K562 (cell line): ENCODE results near the gene SEMA6D. TPM values are rescaled to one million over a fixed set of nuclear protein-coding genes. Genes with fewer than 3 reads are reported as not detected.

Experiments
- ATAC-seq: fragments of 200-7000 bp; cut with Tn5 transposase; 3 replicates; pipeline ENCODE4 v1.9.1; 2020; ENCODE audit warnings: moderate library complexity
- BruUV-seq: library from RNA; stranded (reverse); fragments of 400-500 nt; replicated peaks from 2 replicates; lab custom pipeline; 2021; lab: Mats Ljungman, UMichigan
- CTCF ChIA-PET: fragments of 300-600 bp; formaldehyde crosslinking; extraction: SDS; loops from one replicate; lab custom pipeline; 2021; ENCODE audit warnings: low intra/inter-chr PET ratio; lab: Yijun Ruan, JAX
- POLR2A ChIA-PET: fragments of 300-600, 350-650 bp; sonication (Branson Sonifier 250); formaldehyde crosslinking; extraction: SDS; loops from one replicate; lab custom pipeline; 2021; ENCODE audit warnings: antibody characterized with exemption, inconsistent platforms; lab: Yijun Ruan, JAX
- DNase-seq, 4 experiments: peaks; one replicate each; pipeline versions ENCODE4 v3.0.0 to v3.0.0-alpha.2; 2011 to 2018; ENCODE audit warnings: low spot score in 3 of 4, mixed read lengths in 3 of 4; ENCODE audit errors: extremely low read depth in 1 of 4
- FAIRE-seq: peaks from 2 replicates; lab custom pipeline; 2011; peaks lifted over from hg19 to GRCh38; lab: Jason Lieb, UNC
- H2AFZ ChIP-seq: 2 replicates; pipeline ENCODE4 v1.6.0; 2011; ENCODE audit warnings: low read depth, low read length, control low read depth, inconsistent platforms
- H3K27ac ChIP-seq: fragments of 200-600 bp; 3 replicates; pipeline ENCODE4 v1.8.0; 2011; ENCODE audit warnings: low read depth, mild to moderate bottlenecking, control low read depth, inconsistent platforms, low read length, moderate library complexity, mixed read lengths; ENCODE audit errors: extremely low read depth
- H3K27me3 ChIP-seq, 2 experiments: fragments of 300-600 bp in 1 of 2; 2 replicates in 1 of 2; 3 replicates in 1 of 2; pipeline versions ENCODE4 v1.6.0 to v1.8.0; 2011; ENCODE audit warnings: inconsistent platforms in 2 of 2, low read length in 2 of 2, mild to moderate bottlenecking in 1 of 2, mixed read lengths in 1 of 2, moderate library complexity in 1 of 2; ENCODE audit not compliant: control insufficient read depth in 2 of 2, insufficient read depth in 2 of 2
- H3K36me3 ChIP-seq: fragments of 300-600 bp; 3 replicates; pipeline ENCODE4 v1.8.0; 2011; ENCODE audit warnings: mild to moderate bottlenecking, low read length, inconsistent platforms; ENCODE audit not compliant: control insufficient read depth, insufficient read depth
- H3K4me1 ChIP-seq, 2 experiments: fragments of 200-600 bp in 1 of 2; replicated peaks in 1 of 2; 2 replicates in 1 of 2; 3 replicates in 1 of 2; pipeline versions ENCODE4 v1.5.1 to v1.8.0; 2011; ENCODE audit warnings: inconsistent platforms in 2 of 2, low read length in 2 of 2, mild to moderate bottlenecking in 1 of 2, mixed read lengths in 1 of 2, moderate library complexity in 1 of 2; ENCODE audit not compliant: control insufficient read depth in 2 of 2, insufficient read depth in 2 of 2
- H3K4me2 ChIP-seq: 2 replicates; pipeline ENCODE4 v1.6.1; 2011; ENCODE audit warnings: low read length, control low read depth, inconsistent platforms, mixed read lengths; ENCODE audit not compliant: insufficient read depth
- H3K4me3 ChIP-seq: fragments of 200-600 bp; sonication (generic), shearing (Covaris generic); 2 replicates; pipeline ENCODE4 v1.5.1; 2016; ENCODE audit warnings: control low read depth, inconsistent platforms
- H3K79me2 ChIP-seq: fragments of 200-600 bp; 3 replicates; pipeline ENCODE4 v1.8.0; 2011; ENCODE audit warnings: low read length, inconsistent platforms; ENCODE audit not compliant: control insufficient read depth, insufficient read depth
- H3K9ac ChIP-seq, 2 experiments: 2 replicates each; pipeline versions ENCODE4 v1.6.0 to v1.6.1; 2011; ENCODE audit warnings: low read depth in 2 of 2, low read length in 2 of 2, control low read depth in 1 of 2, inconsistent platforms in 1 of 2, mild to moderate bottlenecking in 1 of 2, mixed read lengths in 1 of 2; ENCODE audit not compliant: insufficient read depth in 1 of 2
- H3K9me1 ChIP-seq: one replicate; pipeline ENCODE4 v1.6.0; 2011; ENCODE audit warnings: inconsistent platforms, mild to moderate bottlenecking, low read length, moderate library complexity; ENCODE audit not compliant: control insufficient read depth, insufficient read depth
- H3K9me3 ChIP-seq: replicated peaks from 2 replicates; pipeline ENCODE4 v1.5.1; 2011; ENCODE audit warnings: low read depth, low read length, inconsistent platforms; ENCODE audit not compliant: control insufficient read depth, insufficient read depth
- H4K20me1 ChIP-seq: replicated peaks from 2 replicates; pipeline ENCODE4 v1.6.1; 2011; ENCODE audit warnings: low read length, inconsistent platforms, mixed read lengths; ENCODE audit not compliant: control insufficient read depth, insufficient read depth
- CHD1 ChIP-seq: fragments of 200-600 bp; sonication (generic); IDR thresholded peaks from one replicate; pipeline ENCODE4 v1.6.1; 2012; ENCODE audit warnings: mild to moderate bottlenecking, moderate library complexity, low read length, inconsistent platforms
- PATZ1 ChIP-seq: fragments of 250-450 bp; sonication (Bioruptor Pico); IDR thresholded peaks from 2 replicates; pipeline ENCODE4 v1.5.0; 2020; ENCODE audit warnings: mild to moderate bottlenecking, borderline replicate concordance
- SFPQ ChIP-seq: fragments of 200-400 bp; formaldehyde crosslinking; IDR thresholded peaks from 2 replicates; pipeline ENCODE4 v1.6.1; 2017; ENCODE audit warnings: mild to moderate bottlenecking, low read depth, low read length, moderate library complexity
- TEAD1 ChIP-seq, 2 experiments: fragments of 450-650 bp in 1 of 2; sonication (generic) in 1 of 2; formaldehyde crosslinking; IDR thresholded peaks; 2 replicates each; pipeline versions ENCODE4 v1.4.0 to v1.8.0; 2020 to 2022; ENCODE audit warnings: mild to moderate bottlenecking in 2 of 2, missing genetic modification reagents in 1 of 2
- ZNF639 ChIP-seq, 2 experiments: fragments of 200-800 bp in 1 of 2; sonication (Bioruptor generic) in 1 of 2; sonication (generic) in 1 of 2; formaldehyde crosslinking in 1 of 2; IDR thresholded peaks in 1 of 2; conservative IDR thresholded peaks in 1 of 2; 2 replicates each; pipeline versions ENCODE4 v1.5.0 to v1.6.1; 2016 to 2020; ENCODE audit warnings: missing compliant biosample characterization in 1 of 2, missing genetic modification characterization in 1 of 2, missing genetic modification reagents in 1 of 2
- WGBS: fragments of 100-300 bp; shearing (Covaris generic); methylation state at CpG from one replicate; pipeline ENCODE4 v1.1.6; 2016; ENCODE audit warnings: low coverage, mixed read lengths; ENCODE audit not compliant: insufficient coverage; ENCODE audit errors: missing lambda C conversion rate; 5-methylcytosine and 5-hydroxymethylcytosine counted together
- in situ Hi-C: fragments of 300-500 bp; cut with MboI; formaldehyde crosslinking; loops from 4 replicates; pipeline ENCODE4 v1.15.0; 2018; ENCODE audit warnings: inconsistent platforms, mixed read lengths
- intact Hi-C: fragments of 100-400 bp; cut with micrococcal nuclease; formaldehyde crosslinking; loops from 2 replicates; pipeline ENCODE4 v1.14.2; 2022
- polyA plus RNA-seq, 8 experiments: library from polyadenylated mRNA; depleted of rRNA in 4 of 8; stranded (reverse) in 5 of 8; unstranded in 3 of 8; fragments of >200 nt; fragmentation: Nextera tagmentation in 2 of 8; fragmentation: Illumina TruSeq in 1 of 8; extraction: Ambion mirVana in 2 of 8; extraction: Trizol in 1 of 8; gene quantifications; 2 replicates each; pipeline versions ENCODE4 v1.2.1 to v1.2.3, GENCODE V29; 2011 to 2014; ENCODE audit warnings: inconsistent platforms in 1 of 8, missing spikeins in 1 of 8
- total RNA-seq, 7 experiments: library from RNA; depleted of rRNA in 6 of 7; stranded (reverse); fragments of >200 nt in 6 of 7; fragmentation: Illumina TruSeq in 2 of 7; extraction: Trizol in 2 of 7; gene quantifications; 2 replicates each; pipeline versions ENCODE4 v1.2.1 to v1.2.3, GENCODE V29; 2011 to 2021; ENCODE audit warnings: low replicate concordance in 1 of 7

SEMA6D gene
- total and polyA plus RNA-seq, 9 of the 15 experiments (the other 6 are each of a cell fraction or from before 2014, with no cell fraction given): not detected

- ChIA-PET CTCF (no interaction called here), POLR2A (no interaction called here)
These were observed 28.7 kb upstream of the SEMA6D start for GRCh38 chr15:47688573-47689086.

More at GRCh38 chr15:47688573-47689086, 28.7 kb upstream of the SEMA6D start:
- H3K27ac ChIP-seq: no peak overlapping the region
- H3K9me1 ChIP-seq: no peaks in the 10 kb centered on the region
- H2AFZ ChIP-seq: no peak overlapping the region
- intact Hi-C loops (no loop called here), in situ Hi-C loops (no loop called here)
- no peaks in the 10 kb centered on the region for H4K20me1 ChIP-seq
- BruUV-seq: no TSS peak
- H3K4me1 ChIP-seq: no peaks in the 10 kb centered on the region
- no peak overlapping the region for H3K4me2 ChIP-seq
- 0% methylated on average over 4 of the region's 4 CpGs for WGBS
- TF ChIP-seq TEAD1 (CRISPR knock-in tag; IDR thresholded peaks at IDR 0.05) (no peak), PATZ1 (no peak), ZNF639 (CRISPR knock-in tag; conservative IDR thresholded peaks at IDR 0.05 in 1 of 2, IDR thresholded peaks at IDR 0.05 in 1 of 2) (no peak), CHD1 (no peak), SFPQ (no peak)
- H3K9me3 ChIP-seq: 0 out of 2 replicates have a peak, but pooled peaks cover under 1% of the 10 kb centered on the region
- ATAC-seq (no peak), FAIRE-seq (no peak), DNase-seq (no peak)
- H3K36me3 ChIP-seq: no peaks in the 10 kb centered on the region
- H3K4me3 ChIP-seq: no peak overlapping the region
- no peaks in the 10 kb centered on the region for H3K79me2 ChIP-seq
- H3K9ac ChIP-seq: no peak overlapping the region
- no peaks in the 10 kb centered on the region for H3K27me3 ChIP-seq
